HepG2 (cell line): ENCODE results near the gene NCOA6. TPM values are rescaled to one million over a fixed set of nuclear protein-coding genes. Genes with fewer than 3 reads are reported as not detected.
A peak's percentile ranks its signal among the peaks of the same experiment; 100 is the strongest.

ENCODE experiments used
- ATAC-seq: fragments of 200-7000 bp; cut with Tn5 transposase; 3 replicates; pipeline ENCODE4 v1.9.1; 2020; ENCODE audit warnings: mild to moderate bottlenecking, moderate library complexity
- BruUV-seq: library from RNA; stranded (reverse); fragments of 400-500 nt; replicated peaks from 2 replicates; lab custom pipeline; 2021; lab: Mats Ljungman, UMichigan
- CTCF ChIA-PET: fragments of 300-600 bp; formaldehyde crosslinking; extraction: SDS; loops from one replicate; lab custom pipeline; 2021; ENCODE audit warnings: low total read pairs, inconsistent platforms, low intra/inter-chr PET ratio; lab: Yijun Ruan, JAX
- POLR2A ChIA-PET: fragments of 350-600 bp; sonication (Branson Sonifier 250); formaldehyde crosslinking; loops from one replicate; lab custom pipeline; 2020; ENCODE audit warnings: antibody characterized with exemption, inconsistent platforms; lab: Yijun Ruan, JAX
- DNase-seq: peaks from one replicate; pipeline ENCODE4 v3.0.0-alpha.2; 2015; ENCODE audit warnings: low spot score
- FAIRE-seq: peaks from 3 replicates; lab custom pipeline; 2011; peaks lifted over from hg19 to GRCh38; lab: Jason Lieb, UNC
- H2AFZ ChIP-seq: one replicate; pipeline ENCODE4 v1.6.1; 2011; ENCODE audit warnings: low read length, inconsistent platforms
- H3K27ac ChIP-seq: fragments of 300-600 bp; 3 replicates; pipeline ENCODE4 v1.8.0; 2011; ENCODE audit warnings: mixed run types, mild to moderate bottlenecking, mixed read lengths, low read length, inconsistent platforms; ENCODE audit not compliant: insufficient read depth; ENCODE audit errors: extremely low read length
- H3K27me3 ChIP-seq, 2 experiments: fragments of 200-600 bp in 1 of 2; 2 replicates in 1 of 2; 3 replicates in 1 of 2; pipeline versions ENCODE4 v1.6.0 to v1.8.0; 2011; ENCODE audit warnings: low read length in 2 of 2, mild to moderate bottlenecking in 2 of 2, moderate library complexity in 2 of 2, inconsistent platforms in 1 of 2; ENCODE audit not compliant: insufficient read depth in 2 of 2, control insufficient read depth in 1 of 2
- H3K36me3 ChIP-seq, 2 experiments: fragments of 200-600 bp in 1 of 2; replicated peaks in 1 of 2; 2 replicates in 1 of 2; 3 replicates in 1 of 2; pipeline versions ENCODE4 v1.5.1 to v1.8.0; 2011; ENCODE audit warnings: low read length in 2 of 2, inconsistent platforms in 1 of 2; ENCODE audit not compliant: insufficient read depth in 2 of 2, control insufficient read depth in 1 of 2
- H3K4me1 ChIP-seq: 2 replicates; pipeline ENCODE4 v1.5.1; 2012; ENCODE audit warnings: low read length, inconsistent platforms; ENCODE audit not compliant: insufficient read depth
- H3K4me2 ChIP-seq: 2 replicates; pipeline ENCODE4 v1.6.0; 2011; ENCODE audit warnings: low read depth, low read length, inconsistent platforms
- H3K4me3 ChIP-seq, 3 experiments: fragments of 200-600 bp in 1 of 3; sonication (generic), shearing (Covaris generic) in 1 of 3; replicated peaks in 1 of 3; 2 replicates each; pipeline ENCODE4 v1.5.1; 2011 to 2016; ENCODE audit warnings: low read length in 3 of 3, inconsistent platforms in 2 of 3, low read depth in 2 of 3, mild to moderate bottlenecking in 2 of 3, control low read depth in 1 of 3, mixed read lengths in 1 of 3; ENCODE audit not compliant: insufficient read depth in 1 of 3
- H3K79me2 ChIP-seq: one replicate; pipeline ENCODE4 v1.6.1; 2011; ENCODE audit warnings: low read length, inconsistent platforms; ENCODE audit not compliant: insufficient read depth
- H3K9ac ChIP-seq: 2 replicates; pipeline ENCODE4 v1.6.0; 2011; ENCODE audit warnings: mild to moderate bottlenecking, low read depth, low read length, inconsistent platforms; ENCODE audit not compliant: insufficient read depth
- H3K9me3 ChIP-seq: 2 replicates; pipeline ENCODE4 v1.5.1; 2012; ENCODE audit warnings: mild to moderate bottlenecking, low read length
- H4K20me1 ChIP-seq: 2 replicates; pipeline ENCODE4 v1.6.0; 2011; ENCODE audit warnings: inconsistent platforms, mild to moderate bottlenecking, low read length, moderate library complexity; ENCODE audit not compliant: insufficient read depth
- AFF4 ChIP-seq: sonication (generic); formaldehyde crosslinking; IDR thresholded peaks from 2 replicates; pipeline ENCODE4 v1.4.0; 2020; ENCODE audit warnings: missing genetic modification reagents
- GATAD2A ChIP-seq: IDR thresholded peaks from 2 replicates; pipeline ENCODE4 v1.6.1; 2016
- HOXA5 ChIP-seq: sonication (generic); formaldehyde crosslinking; IDR thresholded peaks from 2 replicates; pipeline ENCODE4 v1.4.0; 2020; ENCODE audit warnings: missing genetic modification reagents
- MED1 ChIP-seq: sonication (generic); formaldehyde crosslinking; IDR thresholded peaks from 2 replicates; pipeline ENCODE4 v1.4.0; 2020; ENCODE audit warnings: missing genetic modification reagents
- PPARG ChIP-seq: conservative IDR thresholded peaks from 2 replicates; pipeline ENCODE4 v1.6.1; 2016; ENCODE audit warnings: missing biosample characterization, missing genetic modification reagents
- RXRB ChIP-seq: IDR thresholded peaks from 2 replicates; pipeline ENCODE4 v1.6.1; 2016; ENCODE audit warnings: borderline replicate concordance, missing genetic modification reagents, missing compliant biosample characterization
- SALL1 ChIP-seq: sonication (generic); formaldehyde crosslinking; IDR thresholded peaks from 2 replicates; pipeline ENCODE4 v1.8.0; 2022; ENCODE audit warnings: mild to moderate bottlenecking, missing genetic modification reagents
- SIN3B ChIP-seq: fragments of 150-350 bp; IDR thresholded peaks from 2 replicates; pipeline ENCODE4 v1.6.1; 2014; ENCODE audit warnings: low read length
- TFAP4 ChIP-seq: sonication (generic); IDR thresholded peaks from 2 replicates; pipeline ENCODE4 v1.6.1; 2016; ENCODE audit warnings: low read depth, borderline replicate concordance
- ZBTB38 ChIP-seq: sonication (generic); formaldehyde crosslinking; IDR thresholded peaks from 2 replicates; pipeline ENCODE4 v1.5.1; 2020; ENCODE audit warnings: mild to moderate bottlenecking, missing genetic modification reagents
- ZNF142 ChIP-seq: sonication (generic); formaldehyde crosslinking; IDR thresholded peaks from 2 replicates; pipeline ENCODE4 v1.4.0; 2020; ENCODE audit warnings: missing genetic modification reagents
- whole genome bisulfite sequencing: methylation state at CpG from one replicate; pipeline ENCODE4 v1.1.6; 2017; ENCODE audit warnings: low lambda C conversion rate; 5-methylcytosine and 5-hydroxymethylcytosine counted together
- in situ Hi-C: cut with HindIII; loops from 2 replicates; pipeline ENCODE4 v1.10.0; 2017; ENCODE audit warnings: low pct_unique_long_range_greater_than_20kb; ENCODE audit not compliant: extremely low pct_ligation_motif_present
- intact Hi-C: fragments of 100-400 bp; cut with micrococcal nuclease; formaldehyde crosslinking; loops from one replicate; pipeline ENCODE4 v1.10.0; 2022; ENCODE audit not compliant: unreplicated experiment
- polyA plus RNA-seq, 8 experiments: library from polyadenylated mRNA; depleted of rRNA in 3 of 8; stranded (reverse) in 7 of 8; unstranded in 1 of 8; fragments of >200 nt; fragmentation: Illumina TruSeq in 4 of 8; extraction: Trizol in 4 of 8; gene quantifications; 2 replicates each; pipeline versions ENCODE4 v1.2.1 to v1.2.3, GENCODE V29; 2011 to 2016; ENCODE audit warnings: low read depth in 4 of 8, missing spikeins in 1 of 8, mixed read lengths in 1 of 8; ENCODE audit not compliant: insufficient read depth in 1 of 8
- total RNA-seq, 5 experiments: library from RNA; depleted of rRNA; stranded (reverse); fragments of >200 nt; fragmentation: Illumina TruSeq; extraction: Trizol; gene quantifications; 2 replicates each; pipeline ENCODE4 v1.2.3, GENCODE V29; 2016; ENCODE audit warnings: low read depth in 1 of 5
- TF ChIP-seq, protein P1 (sequence below): sonication (generic); formaldehyde crosslinking; IDR thresholded peaks from 2 replicates; pipeline ENCODE4 v1.4.0; 2020; ENCODE audit warnings: missing genetic modification reagents

NCOA6 gene
- total and polyA plus RNA-seq, 2 of the 13 experiments (the other 11 are each of a cell fraction or from before 2014, with no cell fraction given), result 11.2 to 29.3 TPM

GRCh38 chr20:34693414-34693813, 132.0 kb downstream of the NCOA6 start:
- Histone ChIP-seq H3K27ac (no peak overlapping the region), H2AFZ (no peak overlapping the region), H3K4me1 (peaks cover 12% of the 10 kb centered on the region), H3K79me2 (no peaks in the 10 kb centered on the region), H4K20me1 (no peaks in the 10 kb centered on the region), H3K4me2 (peak overlapping the region; percentile 54), H3K9me3 (no peaks in the 10 kb centered on the region), H3K27me3 (peaks cover under 1 to 12% of the 10 kb centered on the region in 2 experiments; a peak in 2 of 5 replicates), H3K9ac (no peak overlapping the region), H3K4me3 (no peak overlapping the region; a peak in 1 of 6 replicates), H3K36me3 (no peaks in the 10 kb centered on the region)
- in situ Hi-C loops, result no loop called here
- intact Hi-C loops, result no loop called here
- ATAC-seq, result peak; percentile 24
- POLR2A ChIA-PET, result interaction anchor here (2.7 kb wide), 1 partner anchor 10 kb away, joined by 15 read pairs; the partner anchor contains the start of gene TP53INP2
- FAIRE-seq, result no peak
- BruUV-seq, result no TSS peak
- WGBS, result 3% methylated on average over 4 of the region's 4 CpGs
- CTCF ChIA-PET, result no interaction called here
- no peak for DNase-seq
- TF ChIP-seq MED1 (CRISPR knock-in tag) (0 out of 2 replicates have a peak, but pooled peaks have one; percentile 29), GATAD2A (peak; percentile 15; the same call in 1 of the 2 replicates), AFF4 (CRISPR knock-in tag) (no peak), SALL1 (CRISPR knock-in tag) (0 out of 2 replicates have a peak, but pooled peaks have one; percentile 23), ZBTB38 (no peak), ZNF142 (CRISPR knock-in tag) (no peak; the same call in 1 of the 2 replicates), PPARG (CRISPR knock-in tag) (peak; percentile 91), RXRB (CRISPR knock-in tag) (peak; percentile 85), SIN3B (no peak), HOXA5 (CRISPR knock-in tag) (no peak), TFAP4 (no peak)
- TF ChIP-seq, protein P1, sequence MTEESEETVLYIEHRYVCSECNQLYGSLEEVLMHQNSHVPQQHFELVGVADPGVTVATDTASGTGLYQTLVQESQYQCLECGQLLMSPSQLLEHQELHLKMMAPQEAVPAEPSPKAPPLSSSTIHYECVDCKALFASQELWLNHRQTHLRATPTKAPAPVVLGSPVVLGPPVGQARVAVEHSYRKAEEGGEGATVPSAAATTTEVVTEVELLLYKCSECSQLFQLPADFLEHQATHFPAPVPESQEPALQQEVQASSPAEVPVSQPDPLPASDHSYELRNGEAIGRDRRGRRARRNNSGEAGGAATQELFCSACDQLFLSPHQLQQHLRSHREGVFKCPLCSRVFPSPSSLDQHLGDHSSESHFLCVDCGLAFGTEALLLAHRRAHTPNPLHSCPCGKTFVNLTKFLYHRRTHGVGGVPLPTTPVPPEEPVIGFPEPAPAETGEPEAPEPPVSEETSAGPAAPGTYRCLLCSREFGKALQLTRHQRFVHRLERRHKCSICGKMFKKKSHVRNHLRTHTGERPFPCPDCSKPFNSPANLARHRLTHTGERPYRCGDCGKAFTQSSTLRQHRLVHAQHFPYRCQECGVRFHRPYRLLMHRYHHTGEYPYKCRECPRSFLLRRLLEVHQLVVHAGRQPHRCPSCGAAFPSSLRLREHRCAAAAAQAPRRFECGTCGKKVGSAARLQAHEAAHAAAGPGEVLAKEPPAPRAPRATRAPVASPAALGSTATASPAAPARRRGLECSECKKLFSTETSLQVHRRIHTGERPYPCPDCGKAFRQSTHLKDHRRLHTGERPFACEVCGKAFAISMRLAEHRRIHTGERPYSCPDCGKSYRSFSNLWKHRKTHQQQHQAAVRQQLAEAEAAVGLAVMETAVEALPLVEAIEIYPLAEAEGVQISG (CRISPR knock-in tag), result 0 out of 2 replicates have a peak, but pooled peaks have one; percentile 14
